ENCODE measurements around the gene PRR23B.
"Not testable (repeated sequence)": the region's sequence is repeated elsewhere in the genome, so short reads cannot be mapped to it uniquely, and the experiment has no call there.

The PRR23B gene

GRCh38 chr3:139020868-139021234 is at the start of gene PRR23B:
TSS of gene PRR23B (minus strand) at chr3:139020926. CDS start at chr3:139020661, 265 bp downstream.
- DNase-seq: no peak

GRCh38 chr3:139062918-139063317 is 42.2 kb upstream of the PRR23B start:
- no peak for DNase-seq

GRCh38 chr3:139052802-139053600 is 32.3 kb upstream of the PRR23B start:
- DNase-seq: no peak

- DNase-seq: no peak
Observed at GRCh38 chr3:139044366-139045210, 23.9 kb upstream of the PRR23B start, which contains the start of gene PRR23C. TSS of gene PRR23C (minus strand) at chr3:139044892. CDS start at chr3:139044620, 272 bp downstream.

GRCh38 chr3:139043554-139044365 is 23.0 kb upstream of the PRR23B start:
- no peak for DNase-seq

GRCh38 chr3:139037478-139037877 is 16.8 kb upstream of the PRR23B start:
- DNase-seq: no peak

GRCh38 chr3:139032326-139033002 is 11.7 kb upstream of the PRR23B start:
- DNase-seq: no peak

GRCh38 chr3:139030576-139030975 is 9.8 kb upstream of the PRR23B start:
- not testable (repeated sequence) for DNase-seq

GRCh38 chr3:139024968-139025367 is 4.2 kb upstream of the PRR23B start:
- no peak for DNase-seq

GRCh38 chr3:139020036-139020867 is 474 bp downstream of the PRR23B start:
- no peak for DNase-seq

- no peak for DNase-seq
Observed at GRCh38 chr3:139016430-139017048, 4.2 kb downstream of the PRR23B start.

- no peak for DNase-seq
Observed at GRCh38 chr3:139006051-139006716, 14.5 kb downstream of the PRR23B start, which contains the start of gene PRR23A. TSS of gene PRR23A (minus strand) at chr3:139006268. CDS start at chr3:139006268, 0 bp downstream.

- no peak for DNase-seq
Observed at GRCh38 chr3:139005356-139005993, 15.3 kb downstream of the PRR23B start.

GRCh38 chr3:138995706-138996105 is 25.0 kb downstream of the PRR23B start:
- DNase-seq: no peak

- DNase-seq: no peak
Observed at GRCh38 chr3:138987181-138987580, 33.5 kb downstream of the PRR23B start.

GRCh38 chr3:138985932-138986331 is 34.8 kb downstream of the PRR23B start:
- no peak for DNase-seq

- DNase-seq: no peak
Observed at GRCh38 chr3:138984816-138985215, 35.9 kb downstream of the PRR23B start.

- DNase-seq: no peak
Observed at GRCh38 chr3:138976047-138976446, 44.7 kb downstream of the PRR23B start.

- no peak for DNase-seq
Observed at GRCh38 chr3:138975351-138975750, 45.4 kb downstream of the PRR23B start.

GRCh38 chr3:138974462-138974861 is 46.3 kb downstream of the PRR23B start:
- DNase-seq: no peak

Measured in stimulated activated CD4-positive, alpha-beta T cell treated with anti-CD3 and anti-CD28 coated beads, Interleukin-4, amount 100 ng/mL, for 24 hours (primary cell).